Fibroblast of skin of abdomen (primary cell): ENCODE results near the gene HADHA.

Experiments used
- DNase-seq: peaks from one replicate; pipeline ENCODE4 v3.0.0-alpha.2; 2013

Gene HADHA

GRCh38 chr2:26245231-26245732 is 850 bp upstream of the HADHA start:
- DNase-seq = peak; percentile 19

GRCh38 chr2:26243470-26244308 is 743 bp downstream of the HADHA start:
- DNase-seq = peak; percentile 19

- DNase-seq = no peak
Observed at GRCh38 chr2:26241928-26242436, 2.5 kb downstream of the HADHA start.

GRCh38 chr2:26238311-26238958 is 6.0 kb downstream of the HADHA start:
- no peak for DNase-seq

GRCh38 chr2:26237868-26238267 is 6.6 kb downstream of the HADHA start:
- DNase-seq = no peak

GRCh38 chr2:26235089-26235488 is 9.3 kb downstream of the HADHA start:
- DNase-seq = no peak

GRCh38 chr2:26230806-26231205 is 13.6 kb downstream of the HADHA start:
- no peak for DNase-seq

GRCh38 chr2:26229595-26229994 is 14.8 kb downstream of the HADHA start:
- no peak for DNase-seq

- no peak for DNase-seq
Observed at GRCh38 chr2:26224095-26224494, 20.3 kb downstream of the HADHA start.

- no peak for DNase-seq
Observed at GRCh38 chr2:26223018-26223417, 21.4 kb downstream of the HADHA start.

GRCh38 chr2:26217720-26218119 is 26.7 kb downstream of the HADHA start:
- DNase-seq = no peak

- DNase-seq = no peak
Observed at GRCh38 chr2:26216587-26216986, 27.8 kb downstream of the HADHA start.

- DNase-seq = no peak
Observed at GRCh38 chr2:26215833-26216232, 28.6 kb downstream of the HADHA start.

GRCh38 chr2:26214759-26215158 is 29.7 kb downstream of the HADHA start:
- DNase-seq = no peak

GRCh38 chr2:26212011-26212410 is 32.4 kb downstream of the HADHA start:
- DNase-seq = no peak

GRCh38 chr2:26203906-26204305 is 40.5 kb downstream of the HADHA start:
- no peak for DNase-seq

GRCh38 chr2:26202981-26203490 is 41.4 kb downstream of the HADHA start:
- DNase-seq = no peak

- DNase-seq = no peak
Observed at GRCh38 chr2:26197516-26197915, 46.9 kb downstream of the HADHA start.

- no peak for DNase-seq
Observed at GRCh38 chr2:26196683-26197418, 47.6 kb downstream of the HADHA start.

- peak; percentile 62 for DNase-seq
Observed at GRCh38 chr2:26195040-26195984, 49.1 kb downstream of the HADHA start.

GRCh38 chr2:26193578-26194231 is 50.7 kb downstream of the HADHA start:
- DNase-seq = no peak
